ENCODE results near the gene CIC. TPM values are rescaled to one million over a fixed set of nuclear protein-coding genes. Genes with fewer than 3 reads are reported as not detected.
A peak's percentile ranks its signal among the peaks of the same experiment; 100 is the strongest.

CIC gene
- total and polyA plus RNA-seq, 10 of the 15 experiments (the other 5 are each of a cell fraction or from before 2014, with no cell fraction given) = 0.18 to 50.6 (median 7.1) TPM

DNA sequence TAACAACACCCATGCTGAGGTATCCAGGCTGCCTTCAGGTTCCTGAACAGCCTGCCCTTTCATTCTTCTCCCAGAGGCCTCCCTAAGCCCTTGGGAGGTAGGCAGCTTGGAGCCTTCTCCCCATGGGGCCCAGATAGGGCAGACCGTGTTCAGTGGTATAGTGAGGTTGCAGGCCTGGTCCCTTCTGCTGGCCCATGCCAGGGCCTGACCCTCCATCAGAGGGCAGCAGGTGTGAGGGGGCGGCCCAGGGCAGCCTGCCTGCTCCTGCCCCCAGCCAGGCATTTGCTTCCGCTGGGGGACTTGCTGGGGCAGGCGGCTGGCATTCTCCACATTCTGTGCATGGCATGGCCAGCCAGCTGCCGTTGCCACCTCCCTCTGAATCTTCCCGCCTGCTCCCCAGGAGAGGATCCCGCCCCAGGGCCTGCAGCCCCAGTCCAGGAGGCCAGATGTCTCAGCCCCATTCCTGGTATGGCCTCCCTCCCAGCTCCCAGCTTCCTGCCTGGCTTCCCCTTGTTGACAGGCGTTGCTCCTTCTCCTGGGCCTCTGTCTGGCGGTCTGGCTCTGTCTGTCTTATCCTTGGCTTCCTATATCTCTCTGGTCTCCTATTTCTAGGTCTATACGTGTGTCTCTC lies 8.9 kb downstream of the CIC start (continued):
- TF ChIP-seq, protein P1, sequence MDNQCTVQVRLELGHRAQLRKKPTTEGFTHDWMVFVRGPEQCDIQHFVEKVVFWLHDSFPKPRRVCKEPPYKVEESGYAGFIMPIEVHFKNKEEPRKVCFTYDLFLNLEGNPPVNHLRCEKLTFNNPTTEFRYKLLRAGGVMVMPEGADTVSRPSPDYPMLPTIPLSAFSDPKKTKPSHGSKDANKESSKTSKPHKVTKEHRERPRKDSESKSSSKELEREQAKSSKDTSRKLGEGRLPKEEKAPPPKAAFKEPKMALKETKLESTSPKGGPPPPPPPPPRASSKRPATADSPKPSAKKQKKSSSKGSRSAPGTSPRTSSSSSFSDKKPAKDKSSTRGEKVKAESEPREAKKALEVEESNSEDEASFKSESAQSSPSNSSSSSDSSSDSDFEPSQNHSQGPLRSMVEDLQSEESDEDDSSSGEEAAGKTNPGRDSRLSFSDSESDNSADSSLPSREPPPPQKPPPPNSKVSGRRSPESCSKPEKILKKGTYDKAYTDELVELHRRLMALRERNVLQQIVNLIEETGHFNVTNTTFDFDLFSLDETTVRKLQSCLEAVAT (IDR thresholded peaks at IDR 0.05) = no peak
- TF ChIP-seq SPI1 (IDR thresholded peaks at IDR 0.05; ENCODE audit: borderline replicate concordance, insufficient read depth, low read depth, low read length) = no peak
- TF ChIP-seq, protein P2, sequence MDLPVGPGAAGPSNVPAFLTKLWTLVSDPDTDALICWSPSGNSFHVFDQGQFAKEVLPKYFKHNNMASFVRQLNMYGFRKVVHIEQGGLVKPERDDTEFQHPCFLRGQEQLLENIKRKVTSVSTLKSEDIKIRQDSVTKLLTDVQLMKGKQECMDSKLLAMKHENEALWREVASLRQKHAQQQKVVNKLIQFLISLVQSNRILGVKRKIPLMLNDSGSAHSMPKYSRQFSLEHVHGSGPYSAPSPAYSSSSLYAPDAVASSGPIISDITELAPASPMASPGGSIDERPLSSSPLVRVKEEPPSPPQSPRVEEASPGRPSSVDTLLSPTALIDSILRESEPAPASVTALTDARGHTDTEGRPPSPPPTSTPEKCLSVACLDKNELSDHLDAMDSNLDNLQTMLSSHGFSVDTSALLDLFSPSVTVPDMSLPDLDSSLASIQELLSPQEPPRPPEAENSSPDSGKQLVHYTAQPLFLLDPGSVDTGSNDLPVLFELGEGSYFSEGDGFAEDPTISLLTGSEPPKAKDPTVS (IDR thresholded peaks at IDR 0.05; ENCODE audit: low read depth, low read length) = no peak
- TF ChIP-seq HDGF (IDR thresholded peaks at IDR 0.05) = no peak
- TF ChIP-seq MXI1 (IDR thresholded peaks at IDR 0.05; ENCODE audit: low read depth, low read length) = no peak

DNA sequence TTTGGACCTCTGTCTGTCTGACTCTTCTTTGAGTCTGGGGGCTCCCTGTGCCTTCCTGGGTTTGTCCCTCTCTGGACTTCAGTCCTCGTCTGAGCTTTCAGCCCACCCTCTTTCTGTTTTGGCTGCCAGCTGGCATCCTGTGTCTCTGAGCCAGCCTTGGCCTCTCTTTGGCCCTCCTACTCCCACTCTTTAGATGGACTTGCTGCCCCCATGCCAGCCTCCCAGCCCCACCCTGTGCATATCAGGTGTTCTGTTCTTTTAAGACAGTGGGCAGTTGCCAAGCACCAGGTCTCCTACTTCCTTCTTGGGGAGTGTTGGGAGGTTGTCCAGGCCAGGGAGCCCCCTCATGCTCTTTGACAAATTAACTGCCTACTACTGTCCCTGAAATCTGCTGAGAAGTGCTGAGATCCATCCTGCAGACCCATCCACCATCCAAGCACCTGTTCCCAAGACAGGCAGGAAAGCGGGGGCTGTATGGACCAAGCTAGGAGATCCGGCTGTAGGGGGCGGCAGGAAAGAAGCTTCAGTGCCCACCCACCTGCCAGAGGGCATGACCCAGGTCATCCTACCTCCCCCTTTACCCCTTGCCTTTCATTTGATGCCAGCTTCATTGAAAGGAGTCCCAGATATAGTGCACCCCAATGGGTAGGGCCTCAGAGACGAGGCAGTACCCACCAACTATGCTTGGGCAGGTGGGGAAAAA lies 9.6 kb downstream of the CIC start:
- Histone ChIP-seq H3K27me3 (replicated peaks in 1 of 2; ENCODE audit: control insufficient read depth in 2 of 2, insufficient read depth in 2 of 2, low read length in 1 of 2) (no peaks in the 10 kb centered on the region), H3K36me3 (ENCODE audit: control insufficient read depth in 2 of 2, insufficient read depth in 2 of 2, low read length in 1 of 2) (peaks cover 3 to 7% of the 10 kb centered on the region in 2 experiments; a peak in 3 of 4 replicates), H3K9ac (ENCODE audit: control insufficient read depth, insufficient read depth, low read length) (no peak overlapping the region; the same call in 1 of the 2 replicates), H3K27ac (ENCODE audit: control insufficient read depth, insufficient read depth) (peak overlapping the region; percentile 55; the same call in 1 of the 2 replicates), H2AFZ (ENCODE audit: control insufficient read depth, low read depth, low read length) (no peak overlapping the region), H4K20me1 (ENCODE audit: control insufficient read depth, insufficient read depth) (no peaks in the 10 kb centered on the region; the same call in 1 of the 2 replicates), H3K79me2 (ENCODE audit: control insufficient read depth, insufficient read depth, low read length) (peaks cover 24% of the 10 kb centered on the region), H3K4me2 (ENCODE audit: control insufficient read depth, insufficient read depth) (peak overlapping the region; percentile 97; the same call in 1 of the 2 replicates), H3K4me1 (ENCODE audit: control insufficient read depth, insufficient read depth, low read length) (peaks cover 53% of the 10 kb centered on the region), H3K4me3 (peak overlapping the region; percentile 98), H3K9me3 (replicated peaks; ENCODE audit: control insufficient read depth, insufficient read depth, low read length) (no peaks in the 10 kb centered on the region)
- FAIRE-seq (no peak), ATAC-seq (no peak), DNase-seq (ENCODE audit: low read depth, low spot score) (no peak)
- BruUV-seq (replicated peaks) = no TSS peak
- CTCF ChIA-PET = interaction anchor here (0.9 to 6.7 kb wide), 20 partner anchors 8 to 169 kb away, joined by 3 to 111 read pairs (median 8); partner anchors contain the start of genes CIC, ERF, GSK3A and POU2F2
- WGBS (ENCODE audit: insufficient coverage, insufficient replicate concordance, low lambda C conversion rate, missing lambda C conversion rate) = 85% methylated on average over 5 of the region's 5 CpGs
- SMC1A ChIA-PET (ENCODE audit: uncharacterized antibody, unreplicated experiment) = interaction anchor here (0.9 to 5.1 kb wide), 13 partner anchors 8 to 170 kb away, joined by 3 to 70 read pairs (median 5); partner anchors contain the start of genes CIC, GSK3A, PAFAH1B3 and POU2F2
- intact Hi-C loops (cut with micrococcal nuclease; ENCODE audit: unreplicated experiment) = no loop called here
- POLR2A ChIA-PET = interaction anchor here (0.5 to 5.1 kb wide), 6 partner anchors 8 to 1849 kb away, joined by 3 to 51 read pairs (median 4); partner anchors contain the start of genes CIC, GSK3A and POU2F2
- no peak for TF ChIP-seq TCF12 (IDR thresholded peaks at IDR 0.05; ENCODE audit: low read depth, low read length)
- no peak for TF ChIP-seq RELA (IDR thresholded peaks at IDR 0.05; ENCODE audit: borderline replicate concordance, partially characterized antibody)
- no peak for TF ChIP-seq CEBPB (IDR thresholded peaks at IDR 0.05; ENCODE audit: borderline replicate concordance in 1 of 2, low read depth in 2 of 2, low read length in 2 of 2)
- no peak for TF ChIP-seq SMAD5 (IDR thresholded peaks at IDR 0.05; ENCODE audit: low read depth)
- TF ChIP-seq, protein P1 (IDR thresholded peaks at IDR 0.05) = no peak
- TF ChIP-seq SIX5 (IDR thresholded peaks at IDR 0.05; ENCODE audit: low read depth, low read length, severe bottlenecking) = no peak
- TF ChIP-seq IRF4 (IDR thresholded peaks at IDR 0.05; ENCODE audit: low read depth, low read length) = no peak
- no peak for TF ChIP-seq PAX5 (IDR thresholded peaks at IDR 0.05; ENCODE audit: borderline replicate concordance, low read depth, low read length)
- in situ Hi-C loops (cut with MboI) = loop anchor here (5.0 kb wide), 1 partner anchor 146 kb away; the partner anchor contains the start of gene POU2F2
- RAD21 ChIA-PET (ENCODE audit: unreplicated experiment) = interaction anchor here (1.0 to 5.5 kb wide), 8 partner anchors 8 to 164 kb away, joined by 4 to 82 read pairs (median 7); partner anchors contain the start of genes CIC, GSK3A and ZNF526

All from GM12878 (cell line).